ENCODE data around the gene IL1RAPL2. TPM values are rescaled to one million over a fixed set of nuclear protein-coding genes. Genes with fewer than 3 reads are reported as not detected.

Gene IL1RAPL2
- total RNA-seq, 1 donor, result not detected

- Histone ChIP-seq H3K4me2 (ENCODE audit: insufficient read depth, low read length) (no peak overlapping the region), H3K27me3 (ENCODE audit: insufficient read depth, low read length) (peaks cover 15% of the 10 kb centered on the region), H3K9me3 (ENCODE audit: low read depth, low read length) (no peaks in the 10 kb centered on the region), H2AFZ (ENCODE audit: low read length) (no peak overlapping the region), H4K20me1 (ENCODE audit: insufficient read depth, low read length) (no peaks in the 10 kb centered on the region), H3K27ac (ENCODE audit: low read depth, low read length) (no peak overlapping the region), H3K4me3 (ENCODE audit: insufficient read depth, low read length) (no peak overlapping the region), H3K79me2 (ENCODE audit: insufficient read depth, low read length) (no peaks in the 10 kb centered on the region), H3K36me3 (ENCODE audit: insufficient read depth, low read length) (no peaks in the 10 kb centered on the region), H3K4me1 (ENCODE audit: insufficient read depth, low read length) (no peaks in the 10 kb centered on the region)
- no peak for TF ChIP-seq CTCF (IDR thresholded peaks at IDR 0.05; ENCODE audit: extremely low read depth, low read depth, low read length)
- DNase-seq (ENCODE audit: insufficient read length, low spot score, missing footprints), result no peak
Measured at GRCh38 chrX:105241056-105241455, 675.1 kb downstream of the IL1RAPL2 start.

GRCh38 chrX:105260291-105261043 lies 694.5 kb downstream of the IL1RAPL2 start:
- Histone ChIP-seq H3K4me2 (ENCODE audit: insufficient read depth, low read length) (no peak overlapping the region), H2AFZ (ENCODE audit: low read length) (no peak overlapping the region), H3K79me2 (ENCODE audit: insufficient read depth, low read length) (no peaks in the 10 kb centered on the region), H3K9me3 (ENCODE audit: low read depth, low read length) (no peaks in the 10 kb centered on the region), H3K36me3 (ENCODE audit: insufficient read depth, low read length) (no peaks in the 10 kb centered on the region), H3K4me1 (ENCODE audit: insufficient read depth, low read length) (no peaks in the 10 kb centered on the region), H3K4me3 (ENCODE audit: insufficient read depth, low read length) (no peak overlapping the region), H3K27ac (ENCODE audit: low read depth, low read length) (no peak overlapping the region), H4K20me1 (ENCODE audit: insufficient read depth, low read length) (no peaks in the 10 kb centered on the region), H3K27me3 (ENCODE audit: insufficient read depth, low read length) (peaks cover 3% of the 10 kb centered on the region)
- no peak for DNase-seq (ENCODE audit: insufficient read length, low spot score, missing footprints)
- TF ChIP-seq CTCF (IDR thresholded peaks at IDR 0.05; ENCODE audit: extremely low read depth, low read depth, low read length), result no peak

GRCh38 chrX:105263171-105263570 lies 697.2 kb downstream of the IL1RAPL2 start:
- Histone ChIP-seq H3K27me3 (ENCODE audit: insufficient read depth, low read length) (peaks cover 3% of the 10 kb centered on the region), H3K4me2 (ENCODE audit: insufficient read depth, low read length) (no peak overlapping the region), H3K4me1 (ENCODE audit: insufficient read depth, low read length) (no peaks in the 10 kb centered on the region), H3K4me3 (ENCODE audit: insufficient read depth, low read length) (no peak overlapping the region), H3K36me3 (ENCODE audit: insufficient read depth, low read length) (no peaks in the 10 kb centered on the region), H4K20me1 (ENCODE audit: insufficient read depth, low read length) (no peaks in the 10 kb centered on the region), H3K79me2 (ENCODE audit: insufficient read depth, low read length) (no peaks in the 10 kb centered on the region), H3K27ac (ENCODE audit: low read depth, low read length) (no peak overlapping the region), H2AFZ (ENCODE audit: low read length) (no peak overlapping the region), H3K9me3 (ENCODE audit: low read depth, low read length) (no peaks in the 10 kb centered on the region)
- TF ChIP-seq CTCF (IDR thresholded peaks at IDR 0.05; ENCODE audit: extremely low read depth, low read depth, low read length), result no peak
- DNase-seq (ENCODE audit: insufficient read length, low spot score, missing footprints), result no peak

- DNase-seq (ENCODE audit: insufficient read length, low spot score, missing footprints), result no peak
- no peaks in the 10 kb centered on the region for H3K4me1 ChIP-seq (ENCODE audit: insufficient read depth, low read length)
Measured at GRCh38 chrX:105263801-105264200, 697.8 kb downstream of the IL1RAPL2 start.

More at GRCh38 chrX:105263801-105264200, 697.8 kb downstream of the IL1RAPL2 start:
- Histone ChIP-seq H3K36me3 (ENCODE audit: insufficient read depth, low read length) (no peaks in the 10 kb centered on the region), H2AFZ (ENCODE audit: low read length) (no peak overlapping the region), H3K27ac (ENCODE audit: low read depth, low read length) (no peak overlapping the region), H3K4me2 (ENCODE audit: insufficient read depth, low read length) (no peak overlapping the region), H4K20me1 (ENCODE audit: insufficient read depth, low read length) (no peaks in the 10 kb centered on the region), H3K4me3 (ENCODE audit: insufficient read depth, low read length) (no peak overlapping the region), H3K27me3 (ENCODE audit: insufficient read depth, low read length) (peaks cover 3% of the 10 kb centered on the region), H3K9me3 (ENCODE audit: low read depth, low read length) (no peaks in the 10 kb centered on the region), H3K79me2 (ENCODE audit: insufficient read depth, low read length) (no peaks in the 10 kb centered on the region)
- TF ChIP-seq CTCF (IDR thresholded peaks at IDR 0.05; ENCODE audit: extremely low read depth, low read depth, low read length), result no peak
